ENCODE results near the gene TMCC2.

Gene TMCC2

GRCh38 chr1:205211839-205212536 is 15.8 kb upstream of the TMCC2 start:
- no peak for DNase-seq (ENCODE audit: low spot score)

GRCh38 chr1:205214756-205215155 is 13.0 kb upstream of the TMCC2 start:
- no peak overlapping the region for H3K4me3 ChIP-seq
- H3K27ac ChIP-seq = no peak overlapping the region
- no peak for DNase-seq (ENCODE audit: low spot score)
- no peak for TF ChIP-seq CTCF (IDR thresholded peaks at IDR 0.05)

More at GRCh38 chr1:205211839-205212536, 15.8 kb upstream of the TMCC2 start:
- no peak for TF ChIP-seq CTCF (IDR thresholded peaks at IDR 0.05)
- Histone ChIP-seq H3K4me3 (peak overlapping the region; percentile 99), H3K27ac (peak overlapping the region; percentile 85 to 98)

- no peak overlapping the region for H3K4me3 ChIP-seq
- no peak overlapping the region for H3K27ac ChIP-seq
- TF ChIP-seq CTCF (IDR thresholded peaks at IDR 0.05) = no peak
- DNase-seq (ENCODE audit: low spot score) = no peak
Measured at GRCh38 chr1:205216588-205216987, 11.2 kb upstream of the TMCC2 start.

GRCh38 chr1:205217418-205217817 is 10.3 kb upstream of the TMCC2 start:
- no peak for DNase-seq (ENCODE audit: low spot score)
- no peak for TF ChIP-seq CTCF (IDR thresholded peaks at IDR 0.05)
- no peak overlapping the region for H3K4me3 ChIP-seq
- H3K27ac ChIP-seq = no peak overlapping the region

- no peak for TF ChIP-seq CTCF (IDR thresholded peaks at IDR 0.05)
- DNase-seq (ENCODE audit: low spot score) = no peak
- no peak overlapping the region for H3K4me3 ChIP-seq
- no peak overlapping the region for H3K27ac ChIP-seq
Measured at GRCh38 chr1:205220421-205220820, 7.3 kb upstream of the TMCC2 start.

GRCh38 chr1:205224736-205225135 is 3.0 kb upstream of the TMCC2 start:
- no peak for TF ChIP-seq CTCF (IDR thresholded peaks at IDR 0.05)
- H3K4me3 ChIP-seq = no peak overlapping the region
- DNase-seq (ENCODE audit: low spot score) = no peak
- H3K27ac ChIP-seq = no peak overlapping the region
